ENCODE measurements around the gene RING1.

Gene RING1

DNA sequence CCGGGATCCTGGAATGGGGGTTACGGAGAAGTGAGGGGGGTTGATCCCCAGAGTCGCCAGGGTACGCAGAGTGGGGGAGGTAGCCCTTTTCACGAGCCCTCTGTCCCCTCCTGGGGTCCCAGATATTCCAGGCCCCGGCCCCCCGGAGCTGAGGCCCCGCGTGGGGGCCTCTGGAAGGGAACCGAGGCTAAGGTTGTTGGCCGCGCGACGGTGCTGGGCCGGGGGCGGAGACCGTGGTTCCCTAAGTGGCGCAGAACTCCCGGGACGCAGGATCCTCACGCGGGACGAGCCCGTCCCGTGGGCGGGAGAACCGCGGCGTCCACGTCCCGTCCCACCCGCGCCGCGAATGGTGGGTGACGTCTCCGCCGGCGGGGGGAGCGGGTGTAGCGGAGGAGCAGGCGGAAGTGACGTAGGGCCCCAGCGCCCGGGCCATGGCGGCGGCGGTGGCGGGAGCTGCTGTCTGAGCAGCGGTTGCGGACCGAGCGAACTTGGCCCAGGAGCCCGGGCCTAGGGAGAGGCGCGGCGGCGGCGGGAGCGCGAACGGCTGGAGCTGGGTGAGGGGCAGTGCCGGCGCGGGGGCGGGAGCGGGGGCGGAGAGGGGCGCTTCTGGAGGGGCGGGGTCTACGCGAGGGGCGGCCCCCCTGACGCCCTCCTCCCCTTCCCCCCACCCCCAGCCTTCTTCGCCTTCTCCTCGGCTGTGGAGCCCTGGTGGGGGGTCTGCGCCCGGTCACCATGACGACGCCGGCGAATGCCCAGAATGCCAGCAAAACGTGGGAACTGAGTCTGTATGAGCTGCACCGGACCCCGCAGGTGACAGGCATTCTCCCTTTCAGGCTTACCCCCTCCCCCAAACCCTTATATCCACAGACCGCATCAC lies at the start of gene RING1:
TSS of gene RING1 (plus strand) at position 410 of the 877 bp plus-strand sequence. CDS start at position 733, 323 bp downstream.
- peak; percentile 62 for DNase-seq (ENCODE audit: low read depth)

DNA sequence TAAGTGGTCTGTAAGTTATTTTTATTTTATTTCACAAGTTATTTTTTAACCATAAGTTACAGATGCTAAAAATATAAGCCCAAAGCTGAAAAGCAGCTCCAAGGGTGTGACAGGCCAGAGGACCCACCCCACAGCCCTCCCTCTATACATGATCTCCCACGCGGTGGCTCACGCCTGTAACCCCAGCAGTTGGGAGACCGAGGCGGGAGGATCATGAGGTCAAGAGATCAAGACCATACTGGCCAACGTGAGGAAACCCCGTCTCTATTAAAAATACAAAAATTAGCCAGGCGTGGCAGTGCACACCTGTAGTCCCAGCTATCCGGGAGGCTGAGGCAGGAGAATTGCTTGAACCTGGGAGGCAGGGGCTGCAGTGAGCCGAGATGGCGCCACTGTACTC lies 48.2 kb upstream of the RING1 start:
- DNase-seq (ENCODE audit: low read depth), result no peak

GRCh38 chr6:33160728-33161344 lies 47.5 kb upstream of the RING1 start:
- peak; percentile 75 for DNase-seq (ENCODE audit: low read depth)

- no peak for DNase-seq (ENCODE audit: low read depth)
Measured at GRCh38 chr6:33161354-33162331, 46.7 kb upstream of the RING1 start.

- no peak for DNase-seq (ENCODE audit: low read depth)
Measured at GRCh38 chr6:33163540-33163939, 44.8 kb upstream of the RING1 start.

DNA sequence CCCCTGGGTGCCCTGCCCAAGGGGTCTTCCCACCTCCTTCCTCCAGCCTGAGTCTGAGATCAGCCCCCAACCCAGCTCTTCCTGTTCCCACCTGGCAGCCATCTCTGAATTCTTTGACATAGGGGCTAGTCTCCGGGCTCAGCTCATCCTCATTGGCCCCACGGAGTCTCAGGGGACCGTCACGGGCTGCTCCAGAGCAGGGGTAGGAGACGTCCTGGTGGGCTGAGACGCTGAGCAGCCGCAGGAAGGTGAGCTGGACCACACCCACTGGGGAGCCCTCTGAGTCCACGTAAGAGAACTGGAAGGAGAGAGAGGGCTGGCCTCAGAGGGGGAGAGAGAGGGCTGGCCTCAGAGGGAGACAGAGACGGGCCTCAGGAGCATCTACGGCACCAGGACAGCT lies 44.1 kb upstream of the RING1 start:
- DNase-seq (ENCODE audit: low read depth), result no peak

DNA sequence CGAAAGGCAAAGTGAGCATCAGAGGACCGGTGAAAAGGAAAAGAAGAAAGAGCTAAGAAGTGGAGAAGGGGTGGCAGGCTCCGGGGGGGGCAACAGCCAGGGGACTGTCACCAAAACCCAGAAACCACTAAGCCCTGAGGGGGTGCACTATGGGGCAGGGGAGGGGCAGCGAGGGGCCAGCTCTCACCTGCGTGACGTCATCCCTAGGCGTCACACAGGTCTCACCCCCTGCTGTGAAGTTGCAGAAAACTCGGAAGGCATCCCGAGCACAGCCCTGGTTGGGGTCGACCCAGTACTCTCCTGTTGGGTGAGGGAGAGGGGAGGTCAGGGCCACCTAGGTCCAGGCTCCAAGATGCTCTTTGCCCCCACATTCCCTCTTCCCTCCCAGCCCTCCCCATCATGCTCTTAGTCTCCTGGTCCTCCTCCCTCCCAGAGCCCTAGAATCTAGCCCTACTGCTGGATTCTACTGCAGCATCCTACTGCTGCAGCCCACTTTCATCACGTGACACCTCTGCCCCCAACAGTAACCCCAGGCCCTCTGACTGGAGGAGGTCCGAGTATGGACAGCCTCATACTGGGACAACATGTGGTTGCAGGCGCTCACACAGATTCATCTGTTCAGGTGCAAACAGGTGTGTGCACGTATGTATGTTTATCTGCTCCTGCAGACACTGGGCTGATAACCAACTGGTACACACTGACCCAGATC lies 43.5 kb upstream of the RING1 start:
- no peak for DNase-seq (ENCODE audit: low read depth)

DNA sequence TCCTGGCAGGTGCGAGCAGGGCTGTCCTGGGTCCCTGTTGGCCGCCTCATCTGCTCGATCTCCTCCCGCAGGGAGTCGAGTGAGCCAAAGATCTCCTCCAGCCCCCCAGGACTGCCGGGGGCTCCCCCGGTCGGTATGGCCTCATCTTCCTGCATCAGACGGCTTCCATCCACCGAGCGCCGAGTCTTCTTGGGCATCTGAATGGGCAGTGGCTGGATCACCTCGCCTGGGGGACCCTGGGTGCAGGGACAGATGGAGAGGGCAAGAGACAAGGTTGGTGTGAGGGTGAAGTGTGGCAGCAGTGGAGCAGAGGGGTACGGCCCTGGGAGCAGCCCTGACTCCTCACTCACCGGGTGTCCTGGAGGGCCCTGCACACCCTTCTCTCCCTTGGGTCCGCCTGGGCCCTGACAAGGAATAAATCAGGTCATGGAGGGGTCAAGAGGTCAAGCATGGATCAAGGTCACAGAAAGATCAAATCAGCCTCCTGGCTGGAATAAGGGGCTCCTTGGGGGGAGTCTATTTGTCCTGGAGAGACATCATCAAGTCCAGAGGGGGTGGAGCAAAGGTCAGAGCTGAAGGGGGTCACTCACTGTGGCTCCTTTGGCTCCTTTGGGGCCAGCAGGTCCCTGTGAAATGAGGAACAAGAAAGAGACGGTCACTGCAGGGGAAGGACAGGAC lies 42.6 kb upstream of the RING1 start:
- no peak for DNase-seq (ENCODE audit: low read depth)

DNA sequence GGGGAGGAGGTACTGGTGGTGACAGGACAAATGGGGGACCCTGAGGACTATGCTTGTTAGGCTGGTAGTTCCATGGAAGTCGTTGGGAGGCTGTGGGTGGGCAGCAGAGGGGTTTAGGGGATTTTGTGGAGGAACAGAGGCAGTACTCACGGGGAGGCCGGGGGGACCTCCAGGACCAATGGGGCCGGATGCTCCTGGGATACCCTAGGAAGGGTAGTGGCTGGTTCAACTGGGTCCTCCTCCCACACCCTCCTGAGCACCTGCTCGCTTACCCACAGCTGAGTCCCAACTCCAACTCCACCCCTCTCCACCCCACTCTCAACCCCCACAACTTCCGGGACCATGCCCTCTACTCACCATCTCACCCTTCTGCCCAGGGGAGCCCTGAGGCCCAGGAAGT lies 41.9 kb upstream of the RING1 start:
- no peak for DNase-seq (ENCODE audit: low read depth)

DNA sequence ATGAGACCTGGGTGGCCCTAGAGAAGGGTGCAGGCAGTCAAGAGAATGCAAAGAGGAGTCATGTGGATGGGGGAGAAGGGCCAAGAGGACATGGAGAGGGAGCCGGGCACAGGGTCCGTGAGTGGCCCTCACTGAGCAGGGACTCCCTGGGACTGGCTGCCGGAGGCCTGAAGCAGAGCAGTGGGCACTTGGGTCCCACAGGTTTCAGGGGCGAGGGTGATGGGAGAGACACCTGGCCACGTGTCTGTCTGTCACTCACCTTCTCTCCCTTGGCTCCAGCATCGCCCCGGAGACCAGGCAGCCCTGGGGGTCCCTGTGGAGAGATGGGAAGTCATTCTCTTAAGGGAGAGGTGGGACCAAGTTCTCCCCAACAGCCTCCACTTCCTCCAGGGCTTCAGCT lies 41.5 kb upstream of the RING1 start:
- no peak for DNase-seq (ENCODE audit: low read depth)

DNA sequence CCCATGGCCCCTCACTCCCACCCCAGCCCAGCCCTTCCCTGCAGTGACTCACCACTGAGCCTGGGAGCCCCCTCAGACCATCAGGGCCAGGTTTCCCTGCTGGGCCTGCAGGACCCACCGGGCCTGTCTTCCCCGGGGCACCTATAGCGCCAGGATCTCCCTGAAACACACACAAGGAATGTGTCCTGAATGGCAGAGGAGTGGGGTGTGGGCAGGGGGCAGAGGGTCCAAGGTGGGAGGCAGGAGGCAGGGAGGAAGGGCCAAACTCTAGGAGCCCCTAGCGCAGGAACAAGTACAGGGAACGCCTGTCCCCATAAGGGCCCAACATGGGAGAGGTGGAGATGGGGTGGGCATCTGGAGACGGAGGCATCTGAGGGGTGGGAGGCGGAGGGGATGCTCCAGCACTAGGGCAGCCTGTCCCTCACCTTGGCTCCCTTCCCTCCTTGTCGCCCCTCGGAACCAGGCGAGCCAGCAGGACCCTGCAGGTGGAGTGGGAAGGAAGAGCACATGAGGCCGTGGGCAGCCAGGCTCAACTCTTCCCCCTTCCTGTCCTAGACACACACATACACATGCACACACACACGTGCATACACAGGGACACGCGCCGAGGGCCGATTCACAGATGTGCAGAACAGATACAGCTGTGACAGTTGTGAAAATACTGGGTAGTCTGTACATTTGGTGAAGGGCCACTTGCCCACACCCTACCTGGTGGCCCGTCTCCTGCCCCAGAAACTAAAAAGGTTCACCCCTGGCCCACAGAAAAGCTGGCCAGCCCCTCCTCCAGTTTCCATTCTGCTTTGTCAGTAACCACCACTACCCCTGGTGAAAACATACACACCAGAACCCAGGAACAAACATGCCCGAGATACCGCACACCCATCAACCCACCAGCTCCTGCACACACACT lies 40.7 kb upstream of the RING1 start:
- no peak for DNase-seq (ENCODE audit: low read depth)

DNA sequence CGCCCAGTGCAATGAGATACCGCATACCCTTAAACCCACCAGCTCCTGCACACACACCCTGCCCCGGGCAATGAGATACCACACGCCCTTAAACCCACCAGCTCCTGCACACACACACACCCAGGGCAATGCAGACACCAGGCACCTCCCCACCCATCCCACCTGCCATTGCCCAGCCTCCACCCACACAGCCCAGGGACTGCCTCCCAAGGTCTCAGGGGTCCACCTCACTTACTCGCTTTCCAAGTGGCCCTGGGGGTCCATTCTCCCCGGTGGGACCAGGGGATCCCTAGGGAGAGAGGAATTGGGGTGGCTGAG lies 40.1 kb upstream of the RING1 start:
- DNase-seq (ENCODE audit: low read depth), result no peak

DNA sequence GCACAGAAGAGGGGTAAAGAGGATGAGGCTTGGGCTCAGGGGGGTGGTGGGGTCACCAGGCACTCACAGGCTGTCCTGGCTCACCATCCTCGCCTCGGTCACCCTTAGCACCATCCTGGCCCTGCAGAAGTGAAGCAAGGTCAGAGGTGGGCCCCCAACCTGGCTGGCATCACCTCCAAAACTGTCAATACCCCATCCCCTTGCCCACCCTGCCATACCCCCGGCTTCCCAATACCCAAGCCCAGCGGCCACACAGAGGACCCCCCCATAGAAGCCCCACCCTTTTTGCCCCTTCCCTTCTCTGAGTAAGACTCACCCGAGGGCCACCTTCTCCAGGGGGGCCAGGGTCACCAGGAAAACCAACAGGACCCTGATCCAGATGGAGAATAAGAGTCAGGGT lies 39.7 kb upstream of the RING1 start:
- no peak for DNase-seq (ENCODE audit: low read depth)

- DNase-seq (ENCODE audit: low read depth), result no peak
Measured at GRCh38 chr6:33169291-33170175, 38.8 kb upstream of the RING1 start.

- DNase-seq (ENCODE audit: low read depth), result no peak
Measured at GRCh38 chr6:33170176-33171015, 37.9 kb upstream of the RING1 start.

- DNase-seq (ENCODE audit: low read depth), result no peak
Measured at GRCh38 chr6:33171016-33171879, 37.1 kb upstream of the RING1 start.
